H1 (cell line): ENCODE data around the gene CYB561D2. TPM values are rescaled to one million over a fixed set of nuclear protein-coding genes. Genes with fewer than 3 reads are reported as not detected.

Experiments
- CTCF ChIA-PET: fragments of 300-600 bp; sonication (Branson Sonifier 250); formaldehyde crosslinking; loops from one replicate; lab custom pipeline; 2021; ENCODE audit not compliant: partially characterized antibody; lab: Charles Lee
- POLR2A ChIA-PET: fragments of 300-600 bp; sonication (Branson Sonifier 250); formaldehyde crosslinking; loops from one replicate; lab custom pipeline; 2021; ENCODE audit warnings: inconsistent platforms; ENCODE audit not compliant: partially characterized antibody; lab: Charles Lee
- DNase-seq, 2 experiments: peaks; one replicate each; pipeline versions ENCODE4 v3.0.0 to v3.0.0-alpha.2; 2010 to 2022; ENCODE audit warnings: low spot score in 2 of 2, low read depth in 1 of 2, mixed read lengths in 1 of 2
- FAIRE-seq: peaks from 2 replicates; lab custom pipeline; 2011; peaks lifted over from hg19 to GRCh38; lab: Jason Lieb, UNC
- H2AFZ ChIP-seq: 2 replicates; pipeline ENCODE4 v1.8.1; 2012; ENCODE audit warnings: low read length, inconsistent platforms
- H2AK5ac ChIP-seq: 2 replicates; pipeline ENCODE4 v1.6.1; 2013; ENCODE audit warnings: low read depth, low read length
- H2BK120ac ChIP-seq: replicated peaks from 2 replicates; pipeline ENCODE3; 2013; ENCODE audit warnings: low read depth, low read length, inconsistent platforms
- H2BK12ac ChIP-seq: 2 replicates; pipeline ENCODE4 v1.6.1; 2013; ENCODE audit warnings: low read depth, low read length
- H2BK15ac ChIP-seq: 2 replicates; pipeline ENCODE4 v1.6.1; 2013; ENCODE audit warnings: low read length
- H2BK20ac ChIP-seq: 2 replicates; pipeline ENCODE4 v1.6.1; 2013; ENCODE audit warnings: low read length
- H2BK5ac ChIP-seq: 2 replicates; pipeline ENCODE4 v1.6.1; 2013; ENCODE audit warnings: low read depth, low read length
- H3K14ac ChIP-seq: 2 replicates; pipeline ENCODE4 v1.6.1; 2013; ENCODE audit warnings: inconsistent platforms; ENCODE audit not compliant: insufficient read length
- H3K18ac ChIP-seq: 2 replicates; pipeline ENCODE4 v1.6.1; 2013; ENCODE audit warnings: low read length; ENCODE audit errors: extremely low read depth
- H3K23ac ChIP-seq: 2 replicates; pipeline ENCODE4 v1.6.1; 2013; ENCODE audit warnings: inconsistent platforms; ENCODE audit not compliant: insufficient read length
- H3K23me2 ChIP-seq: 2 replicates; pipeline ENCODE4 v1.6.1; 2013; ENCODE audit warnings: low read depth, low read length
- H3K27ac ChIP-seq: 2 replicates; pipeline ENCODE4 v1.6.1; 2011; ENCODE audit warnings: low read depth, low read length, inconsistent platforms
- H3K27me3 ChIP-seq, 4 experiments: replicated peaks in 1 of 4; 1 replicate in 1 of 4; 2 replicates in 3 of 4; pipeline versions ENCODE4 v1.6.1 to v1.8.1; 2011 to 2013; ENCODE audit warnings: low read length in 3 of 4, mild to moderate bottlenecking in 3 of 4, inconsistent platforms in 2 of 4, mixed read lengths in 2 of 4, moderate library complexity in 1 of 4; ENCODE audit not compliant: control insufficient read depth in 3 of 4, insufficient read depth in 3 of 4; ENCODE audit errors: extremely low read depth in 1 of 4
- H3K36me3 ChIP-seq, 4 experiments: 2 replicates each; pipeline versions ENCODE4 v1.6.1 to v1.8.1; 2011 to 2013; ENCODE audit warnings: mild to moderate bottlenecking in 4 of 4, low read length in 3 of 4, moderate library complexity in 2 of 4, control low read depth in 1 of 4, inconsistent platforms in 1 of 4; ENCODE audit not compliant: insufficient read depth in 4 of 4, control insufficient read depth in 2 of 4
- H3K4ac ChIP-seq: replicated peaks from 2 replicates; pipeline ENCODE3; 2013; ENCODE audit warnings: low read length, low read depth, mixed read lengths, inconsistent platforms; ENCODE audit not compliant: insufficient read length
- H3K4me1 ChIP-seq, 4 experiments: replicated peaks in 1 of 4; 1 replicate in 1 of 4; 2 replicates in 3 of 4; pipeline versions ENCODE4 v1.6.1 to v1.8.1; 2011 to 2013; ENCODE audit warnings: low read length in 3 of 4, inconsistent platforms in 2 of 4, mixed read lengths in 1 of 4; ENCODE audit not compliant: insufficient read depth in 4 of 4, control insufficient read depth in 3 of 4
- H3K4me2 ChIP-seq, 2 experiments: 2 replicates each; pipeline versions ENCODE4 v1.6.1 to v1.8.1; 2011 to 2013; ENCODE audit warnings: low read depth in 2 of 2, low read length in 2 of 2, control low read depth in 1 of 2, inconsistent platforms in 1 of 2, mild to moderate bottlenecking in 1 of 2; ENCODE audit not compliant: insufficient read depth in 1 of 2
- H3K4me3 ChIP-seq, 4 experiments: fragments of 200-600, 300-600 bp in 1 of 4; sonication (generic), shearing (Covaris generic), sonication (Bioruptor Twin) in 1 of 4; 2 replicates each; pipeline versions ENCODE4 v1.5.1 to v1.8.1; 2011 to 2016; ENCODE audit warnings: low read length in 4 of 4, low read depth in 3 of 4, control low read depth in 2 of 4, inconsistent platforms in 2 of 4, mild to moderate bottlenecking in 2 of 4, mixed read lengths in 1 of 4, moderate library complexity in 1 of 4; ENCODE audit not compliant: insufficient read depth in 2 of 4; ENCODE audit errors: extremely low read depth in 1 of 4
- H3K56ac ChIP-seq: replicated peaks from 2 replicates; pipeline ENCODE3; 2013; ENCODE audit warnings: low read depth, mild to moderate bottlenecking, mixed read lengths, low read length, inconsistent platforms; ENCODE audit not compliant: insufficient read length
- H3K79me1 ChIP-seq: 2 replicates; pipeline ENCODE4 v1.6.1; 2013; ENCODE audit warnings: low read depth, low read length, control low read depth
- H3K79me2 ChIP-seq, 2 experiments: 2 replicates each; pipeline versions ENCODE4 v1.6.1 to v1.8.1; 2012 to 2013; ENCODE audit warnings: low read length in 2 of 2, mild to moderate bottlenecking in 2 of 2, inconsistent platforms in 1 of 2; ENCODE audit not compliant: insufficient read depth in 2 of 2, control insufficient read depth in 1 of 2
- H3K9ac ChIP-seq, 4 experiments: replicated peaks in 1 of 4; 1 replicate in 1 of 4; 2 replicates in 3 of 4; pipeline versions ENCODE4 v1.6.1 to v1.8.1; 2011 to 2013; ENCODE audit warnings: low read depth in 3 of 4, low read length in 3 of 4, control low read depth in 2 of 4, mild to moderate bottlenecking in 2 of 4, moderate library complexity in 2 of 4, inconsistent platforms in 1 of 4; ENCODE audit errors: extremely low read depth in 1 of 4
- H3K9me3 ChIP-seq, 2 experiments: 2 replicates each; pipeline versions ENCODE4 v1.6.1 to v1.8.1; 2012 to 2013; ENCODE audit warnings: mild to moderate bottlenecking in 2 of 2, moderate library complexity in 2 of 2, control low read depth in 1 of 2, inconsistent platforms in 1 of 2, low read depth in 1 of 2, low read length in 1 of 2, mixed read lengths in 1 of 2; ENCODE audit not compliant: insufficient read depth in 2 of 2
- H4K20me1 ChIP-seq, 2 experiments: replicated peaks in 1 of 2; 2 replicates each; pipeline versions ENCODE3 to v1.8.1; 2011 to 2013; ENCODE audit warnings: inconsistent platforms in 2 of 2, low read length in 2 of 2, mild to moderate bottlenecking in 1 of 2; ENCODE audit not compliant: insufficient read depth in 2 of 2, control insufficient read depth in 1 of 2
- H4K5ac ChIP-seq: 2 replicates; pipeline ENCODE4 v1.6.1; 2013; ENCODE audit warnings: low read length, low read depth, mixed read lengths, inconsistent platforms; ENCODE audit not compliant: insufficient read length
- H4K8ac ChIP-seq: 2 replicates; pipeline ENCODE4 v1.8.0; 2013; ENCODE audit warnings: mild to moderate bottlenecking, moderate library complexity, low read length, inconsistent platforms; ENCODE audit not compliant: insufficient read depth; ENCODE audit errors: extremely low read depth
- H4K91ac ChIP-seq: replicated peaks from 2 replicates; pipeline ENCODE3; 2013; ENCODE audit warnings: low read length, mixed read lengths, inconsistent platforms; ENCODE audit not compliant: insufficient read length
- CTCF ChIP-seq, 3 experiments: IDR thresholded peaks; 1 replicate in 2 of 3; 2 replicates in 1 of 3; pipeline versions ENCODE4 v1.5.1 to v1.6.1; 2011; ENCODE audit warnings: low read length in 3 of 3, mild to moderate bottlenecking in 3 of 3, inconsistent platforms in 2 of 3, low read depth in 1 of 3, moderate library complexity in 1 of 3; ENCODE audit not compliant: insufficient read depth in 1 of 3; ENCODE audit errors: control extremely low read depth in 1 of 3
- WGBS, 2 experiments: shearing (Covaris generic) in 1 of 2; methylation state at CpG; one replicate each; pipeline versions ENCODE4 v1.1.6 to v1.1.7; 2013 to 2015; ENCODE audit warnings: low lambda C conversion rate in 2 of 2, mixed read lengths in 2 of 2, inconsistent platforms in 1 of 2, low coverage in 1 of 2, missing lambda C conversion rate in 1 of 2; ENCODE audit not compliant: insufficient replicate concordance in 2 of 2, insufficient coverage in 1 of 2, insufficient read length in 1 of 2; ENCODE audit errors: extremely low coverage in 1 of 2, missing lambda C conversion rate in 1 of 2; 5-methylcytosine and 5-hydroxymethylcytosine counted together
- polyA plus RNA-seq, 7 experiments: library from polyadenylated mRNA; depleted of rRNA in 3 of 7; stranded (reverse) in 5 of 7; unstranded in 2 of 7; fragments of >200 nt in 5 of 7; fragments of 200-250 nt in 2 of 7; gene quantifications; 1 replicate in 5 of 7; 2 replicates in 1 of 7; 4 replicates in 1 of 7; pipeline versions ENCODE4 v1.2.1 to v1.2.3, GENCODE V29; 2011 to 2013; ENCODE audit warnings: missing spikeins in 2 of 7, mixed read lengths in 2 of 7
- total RNA-seq: library from RNA; stranded (reverse); fragmentation: NEBNext Ultra II Directional; extraction: Animal tissue kit (Norgen Biotek cat#: 25700); gene quantifications from 2 replicates; pipeline ENCODE4 v1.2.1, GENCODE V29; 2021

The CYB561D2 gene
- total and polyA plus RNA-seq, 2 of the 8 experiments (the other 6 are each of a cell fraction or from before 2014, with no cell fraction given), result 9.8 to 34.0 TPM

DNA sequence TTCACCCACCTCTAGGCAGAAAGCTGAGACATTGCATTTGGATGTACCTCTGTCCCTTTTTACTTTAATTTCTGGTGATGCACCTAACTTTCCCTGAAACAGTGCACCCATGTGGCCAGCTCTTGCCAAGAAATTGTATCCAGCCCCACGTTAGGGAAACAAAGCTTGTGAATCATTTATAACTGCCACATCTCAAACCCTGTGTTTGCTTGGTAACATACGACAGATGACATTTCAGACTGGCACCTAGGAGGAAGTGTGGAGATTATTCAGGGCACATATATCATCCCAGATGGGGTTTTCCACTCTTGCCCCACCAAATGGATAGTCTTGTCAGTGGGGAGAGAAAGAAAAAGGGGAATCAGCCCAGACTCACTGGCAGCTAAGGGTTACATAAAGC is 2.1 kb downstream of the CYB561D2 start:
- Histone ChIP-seq H3K79me1 (peaks cover 12% of the 10 kb centered on the region), H3K9ac (no peak overlapping the region), H3K4me3 (no peak overlapping the region), H2BK20ac (no peak overlapping the region), H4K8ac (no peak overlapping the region), H3K27ac (no peak overlapping the region), H3K4me1 (peaks cover 0 to 15% (median 9%) of the 10 kb centered on the region in 4 experiments; a peak in 6 of 7 replicates), H3K4ac (no peak overlapping the region), H2BK12ac (no peak overlapping the region), H2BK15ac (no peak overlapping the region), H3K18ac (no peak overlapping the region), H4K5ac (no peak overlapping the region), H3K36me3 (peaks cover 4 to 10% (median 6%) of the 10 kb centered on the region in 4 experiments; a peak in 5 of 8 replicates), H3K79me2 (peaks cover 0 to 15% of the 10 kb centered on the region in 2 experiments; a peak in 2 of 4 replicates), H3K9me3 (no peaks in the 10 kb centered on the region), H3K23ac (no peak overlapping the region), H2BK5ac (no peak overlapping the region), H3K14ac (no peak overlapping the region), H2BK120ac (no peak overlapping the region), H3K56ac (no peak overlapping the region), H2AK5ac (no peak overlapping the region), H3K4me2 (no peak overlapping the region), H3K27me3 (no peaks in the 10 kb centered on the region; a peak in 1 of 7 replicates), H4K20me1 (peaks cover 6 to 12% of the 10 kb centered on the region in 2 experiments), H2AFZ (no peak overlapping the region), H4K91ac (no peak overlapping the region), H3K23me2 (peaks cover 10% of the 10 kb centered on the region)
- 68% methylated on average over 2 of the region's 2 CpGs; no CpG with 5 or more reads in 1 of the 2 experiments for WGBS, 2 experiments
- no peak for FAIRE-seq
- ChIA-PET CTCF (interaction anchor here (0.9 to 13.4 kb wide), 11 partner anchors 10 to 198 kb away, joined by 3 to 136 read pairs (median 6); partner anchors contain the start of gene HYAL1), POLR2A (interaction anchor here (0.8 to 3.3 kb wide), 4 partner anchors 8 to 15 kb away, joined by 3 to 16 read pairs (median 4); partner anchors contain the start of gene RASSF1)
- no peak for DNase-seq
- peak in 1 of 3 experiments; percentile 26; a peak in 1 of 4 replicates for TF ChIP-seq CTCF (IDR thresholded peaks at IDR 0.05; ENCODE audit: control extremely low read depth in 1 of 3, insufficient read depth in 1 of 3, low read depth in 1 of 3, low read length in 3 of 3)
